GM21526 (cell line): Measurements from ENCODE around the gene TBC1D13.
"Not testable (repeated sequence)": the region's sequence is repeated elsewhere in the genome, so short reads cannot be mapped to it uniquely, and the experiment has no call there.

Experiments used
- ATAC-seq: cut with Tn5 transposase; IDR thresholded peaks from one replicate; pipeline ENCODE4 v1.9.1; 2021; ENCODE audit warnings: moderate library complexity; ENCODE audit not compliant: unreplicated experiment, low FRiP score

TBC1D13 gene

DNA sequence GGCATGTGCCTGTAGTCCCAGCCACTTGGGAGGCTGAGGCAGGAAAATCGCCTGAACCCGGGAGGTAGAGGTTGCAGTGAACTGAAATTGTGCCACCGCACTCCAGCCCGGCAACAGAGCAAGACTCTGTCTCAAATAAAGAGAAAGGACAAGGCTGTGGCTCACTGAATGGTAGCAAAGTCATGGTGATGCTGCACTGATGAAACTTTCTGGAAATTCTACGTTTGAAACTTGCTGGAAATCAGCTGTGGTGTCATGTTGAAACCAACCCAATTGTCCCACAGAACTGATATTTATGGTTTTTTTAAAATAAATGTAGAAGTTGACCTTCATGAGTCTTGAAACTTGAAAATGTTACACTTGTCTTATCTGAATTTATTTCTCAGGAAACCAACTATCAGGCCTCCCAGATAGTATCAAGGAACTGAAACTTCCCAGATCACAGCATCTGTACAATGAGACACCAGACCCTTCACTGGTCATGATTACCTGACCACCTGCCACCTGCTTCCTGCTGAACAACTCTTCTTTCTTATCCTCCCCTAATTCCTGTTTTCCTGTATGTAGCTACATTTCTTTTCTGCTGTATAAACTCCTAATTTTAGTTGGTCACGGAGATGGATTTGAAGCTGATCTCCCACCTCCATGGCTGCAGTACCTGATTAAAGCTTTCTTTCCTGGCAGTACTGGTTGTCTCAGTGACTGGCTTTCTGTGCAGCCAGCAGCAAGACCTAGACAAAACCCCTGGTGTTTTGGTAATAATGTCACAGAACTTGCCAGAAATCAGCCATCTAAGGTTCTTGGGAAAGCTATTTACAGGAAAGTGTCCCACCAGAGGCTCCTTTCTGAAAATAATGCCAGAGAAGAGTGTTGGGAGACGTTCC is 5.6 kb upstream of the TBC1D13 start:
- ATAC-seq, result no peak

DNA sequence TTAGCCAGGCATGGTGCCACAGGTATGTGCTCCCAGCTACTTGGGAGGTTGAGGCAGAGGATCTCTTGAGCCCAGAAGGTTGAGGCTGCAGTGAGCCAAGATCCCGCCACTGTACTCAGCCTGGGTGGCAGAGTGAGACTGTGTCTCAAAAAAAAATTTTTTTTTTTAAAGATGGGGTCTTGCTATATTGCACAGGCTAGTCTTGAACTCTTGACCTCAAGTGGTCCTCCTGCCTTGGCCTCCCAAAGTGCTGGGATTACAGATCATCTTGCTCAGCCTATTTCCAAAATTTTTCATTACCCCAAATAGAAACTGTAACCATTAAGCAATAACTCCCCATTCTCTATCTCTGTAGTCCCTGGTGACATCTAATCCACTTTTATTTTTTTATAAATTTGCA is 4.4 kb upstream of the TBC1D13 start:
- no peak for ATAC-seq

GRCh38 chr9:128785427-128785826 is 1.6 kb upstream of the TBC1D13 start:
- no peak for ATAC-seq

DNA sequence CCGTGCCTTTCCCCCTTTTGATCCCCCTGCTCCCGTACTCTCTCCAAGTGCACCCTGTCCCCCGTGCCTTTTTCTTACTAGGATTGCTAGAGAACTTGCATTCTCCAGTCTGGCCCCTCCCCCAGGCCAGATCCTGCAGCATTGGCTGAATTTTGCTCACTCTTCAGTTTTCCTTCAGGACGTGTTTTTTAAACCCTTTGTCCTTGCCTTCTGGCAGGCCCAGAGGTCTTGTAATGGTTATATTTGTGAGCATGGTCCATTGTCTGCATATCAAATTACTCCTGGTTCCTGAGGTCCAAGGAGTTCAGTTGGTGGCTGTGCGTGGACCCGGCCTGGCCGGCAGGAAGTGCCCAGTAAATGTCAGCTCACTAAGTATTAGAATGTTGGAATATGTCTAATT is 606 bp downstream of the TBC1D13 start:
- no peak for ATAC-seq

DNA sequence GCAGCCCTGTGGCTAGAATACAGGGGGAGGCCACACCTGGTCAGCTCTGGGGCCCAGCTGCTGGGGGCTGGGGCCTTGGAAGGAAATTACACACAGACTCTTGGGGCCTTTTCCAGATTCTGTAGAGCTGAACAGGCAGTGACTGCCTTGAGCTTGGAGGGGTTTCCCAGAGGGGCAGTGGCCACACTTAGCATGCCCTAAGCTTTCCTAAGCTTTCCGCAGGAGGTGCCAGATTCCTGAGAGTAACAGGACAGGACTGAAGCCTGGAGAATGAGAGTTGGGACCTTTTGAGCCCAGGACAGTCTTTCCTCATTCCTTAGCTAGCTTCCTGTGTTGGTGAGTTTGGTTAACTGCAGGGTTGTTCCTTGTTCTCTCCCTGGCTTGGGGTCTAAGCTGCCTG is 1.4 kb downstream of the TBC1D13 start:
- ATAC-seq, result no peak

DNA sequence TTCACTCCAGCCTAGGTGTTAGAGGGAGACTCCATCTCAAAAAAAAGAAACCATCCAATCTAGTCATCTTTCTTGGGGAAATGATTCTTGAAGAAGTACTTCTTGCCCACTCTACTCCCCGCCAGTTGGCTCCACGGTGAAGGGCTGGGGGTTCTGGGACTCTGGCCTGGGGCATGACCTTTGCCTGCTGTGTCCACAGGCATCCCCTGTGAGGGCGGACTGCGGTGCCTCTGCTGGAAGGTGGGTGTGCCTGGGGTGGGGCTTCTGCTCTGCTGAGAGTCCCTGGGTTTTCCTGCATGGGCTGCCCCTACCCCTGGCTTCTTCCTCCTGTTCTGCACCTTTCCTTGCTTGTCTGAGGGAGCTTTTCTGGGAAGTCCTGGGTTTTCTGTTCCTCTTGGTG is 3.5 kb downstream of the TBC1D13 start:
- ATAC-seq, result no peak

DNA sequence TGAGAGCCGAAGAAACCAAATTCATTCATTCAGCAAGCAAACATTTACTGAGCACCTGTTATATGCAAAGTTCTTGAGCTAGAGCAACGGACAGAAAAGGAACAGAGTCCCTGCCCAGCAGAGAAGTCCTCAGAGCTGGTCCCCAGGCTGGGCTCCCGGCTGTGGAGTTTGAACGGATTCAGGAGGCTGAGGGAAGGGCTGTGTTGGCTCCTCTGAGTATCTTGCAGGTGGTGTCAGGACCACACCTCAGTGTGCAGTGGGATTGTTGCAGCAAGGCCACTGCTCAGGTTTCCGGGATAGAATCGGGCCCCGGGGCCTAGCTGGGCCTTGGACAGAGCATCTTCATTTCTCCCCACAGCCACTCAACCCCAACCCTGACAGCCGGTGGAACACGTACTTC is 5.1 kb downstream of the TBC1D13 start:
- no peak for ATAC-seq

DNA sequence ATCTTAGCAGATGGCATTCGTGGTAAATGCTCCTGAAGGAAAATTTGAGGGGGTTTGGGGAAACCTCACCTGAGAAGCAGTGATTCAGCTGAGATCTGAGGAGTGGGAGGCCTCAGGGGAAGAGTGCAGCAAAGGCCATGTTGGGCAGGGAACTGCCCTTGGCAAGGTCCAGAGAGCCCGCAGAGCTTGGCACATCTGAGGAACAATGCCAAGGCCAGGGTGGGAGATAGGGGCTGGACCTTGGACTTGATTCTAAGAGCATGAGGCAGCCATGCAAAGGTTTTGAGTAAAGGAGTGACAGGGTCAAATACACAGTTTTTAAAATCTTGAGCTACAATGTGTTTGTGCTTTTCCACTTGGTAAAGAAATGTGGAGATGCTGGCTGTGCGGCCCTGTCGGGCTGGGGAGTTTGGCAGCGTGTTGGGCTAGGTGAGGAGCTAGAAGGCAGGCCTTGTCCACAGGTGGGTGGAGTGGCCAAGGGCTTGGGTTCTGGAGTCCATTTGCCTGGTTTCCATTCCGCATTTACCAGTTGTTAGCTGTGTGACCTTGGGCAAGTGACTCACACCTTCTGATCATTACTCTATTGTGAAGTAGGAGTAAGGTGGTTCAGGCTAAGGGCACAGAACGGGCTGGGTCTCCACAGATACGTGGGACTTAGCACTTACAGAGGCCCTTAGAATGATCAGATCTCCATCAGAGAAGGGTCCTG is 6.1 kb downstream of the TBC1D13 start:
- ATAC-seq, result no peak

GRCh38 chr9:128794961-128795360 is 7.9 kb downstream of the TBC1D13 start:
- not testable (repeated sequence) for ATAC-seq

- ATAC-seq, result no peak
Measured at GRCh38 chr9:128798896-128799295, 11.8 kb downstream of the TBC1D13 start.

DNA sequence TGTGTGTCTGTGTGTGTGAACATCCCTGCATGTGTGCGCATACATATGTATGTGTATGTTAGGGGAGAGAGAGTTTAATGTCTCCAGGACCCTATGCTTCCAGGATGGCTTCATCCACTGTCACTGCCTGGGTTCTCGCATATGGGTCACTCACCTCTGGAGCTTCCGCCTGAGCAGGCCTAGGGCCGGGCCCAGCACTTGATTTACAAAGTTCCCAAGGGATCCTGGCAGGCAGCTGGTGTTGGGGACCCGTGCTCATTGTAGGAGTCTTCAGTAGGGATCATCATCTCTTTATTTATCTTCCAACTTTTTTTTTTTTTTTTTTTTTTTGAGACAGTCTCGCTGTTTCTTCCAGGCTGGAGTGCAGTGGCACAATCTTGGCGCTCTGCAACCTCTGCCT is 13.0 kb downstream of the TBC1D13 start:
- no peak for ATAC-seq

DNA sequence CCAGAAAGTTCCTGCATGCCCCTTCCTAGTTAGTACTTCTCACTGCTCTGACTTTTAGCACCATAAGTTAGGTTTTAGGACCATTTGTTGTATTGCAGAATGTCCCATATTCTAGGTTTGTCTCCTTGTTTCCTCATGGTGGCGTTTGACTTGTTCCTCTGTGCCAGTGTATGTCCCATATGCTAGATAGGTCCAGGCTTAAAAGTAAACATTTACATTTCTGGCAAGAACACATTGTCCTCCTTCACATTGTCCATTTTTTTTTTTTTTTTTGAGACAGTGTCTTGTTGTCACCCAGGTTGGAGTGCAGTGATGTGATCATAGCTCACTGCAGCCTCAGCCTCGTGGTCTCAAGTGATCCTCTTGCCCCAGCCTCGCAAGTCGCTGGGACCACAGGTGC is 15.4 kb downstream of the TBC1D13 start:
- ATAC-seq, result no peak

- no peak for ATAC-seq
Measured at GRCh38 chr9:128805661-128806060, 18.6 kb downstream of the TBC1D13 start.

- ATAC-seq, result no peak
Measured at GRCh38 chr9:128807827-128808226, 20.8 kb downstream of the TBC1D13 start.

DNA sequence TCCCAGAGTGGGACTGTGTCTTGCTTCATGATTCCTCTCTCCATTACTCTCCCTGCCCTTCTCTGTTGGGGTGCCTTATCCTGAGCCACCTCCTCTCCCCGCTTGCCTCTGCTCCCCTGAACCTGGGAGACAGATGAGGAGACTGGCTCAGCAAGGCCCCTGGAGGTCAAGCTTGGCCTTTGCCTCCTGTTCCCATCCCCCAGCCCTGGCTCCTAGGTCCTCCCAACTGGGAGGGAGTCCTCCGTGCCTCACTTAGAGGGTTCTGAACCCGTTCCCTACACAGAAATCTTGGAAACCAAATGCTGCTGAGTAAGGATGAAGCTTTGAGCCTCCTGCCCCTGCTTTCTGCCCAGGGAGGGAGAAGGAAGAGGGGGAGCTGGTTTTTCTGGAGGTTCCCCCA is 21.5 kb downstream of the TBC1D13 start:
- no peak for ATAC-seq

- no peak for ATAC-seq
Measured at GRCh38 chr9:128809036-128809599, 22.1 kb downstream of the TBC1D13 start.

DNA sequence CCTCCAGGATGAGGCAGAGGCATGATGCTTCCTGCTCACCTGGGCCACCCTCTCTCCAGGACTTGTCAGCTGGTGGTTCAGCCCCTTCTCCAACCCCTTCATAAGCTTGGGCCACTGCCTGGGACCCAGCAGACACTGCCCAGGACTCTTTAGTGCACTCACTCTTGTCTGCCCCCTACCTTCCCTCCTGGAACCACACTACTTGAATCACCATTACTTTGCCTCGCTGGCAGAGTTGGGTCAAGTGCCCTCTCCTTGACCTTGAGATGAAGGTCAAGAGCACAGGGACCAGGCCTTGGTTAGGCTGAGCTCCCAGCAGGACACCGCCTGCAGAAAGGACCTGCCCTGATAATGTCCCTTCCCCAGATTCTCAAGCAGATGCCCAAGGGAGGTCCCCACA is 22.8 kb downstream of the TBC1D13 start:
- ATAC-seq, result no peak

DNA sequence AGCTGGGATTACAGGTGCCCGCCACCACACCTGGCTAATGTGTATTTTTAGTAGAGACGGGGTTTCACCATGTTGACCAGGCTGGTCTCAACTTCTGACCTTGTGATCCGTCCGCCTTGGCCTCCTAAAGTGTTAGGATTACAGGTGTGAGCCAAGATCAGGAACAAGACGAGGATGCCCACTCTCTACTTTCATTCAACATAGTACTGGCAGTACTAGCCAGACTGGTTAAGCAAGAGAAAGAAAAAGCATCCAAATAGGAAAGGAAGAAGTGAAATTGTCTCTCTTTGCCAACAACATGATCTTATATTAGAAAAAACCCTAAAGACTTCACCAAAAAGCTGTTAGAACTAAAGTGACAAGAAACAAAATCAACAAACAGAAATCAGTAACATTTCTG is 23.8 kb downstream of the TBC1D13 start:
- no peak for ATAC-seq

- ATAC-seq, result peak; percentile 85
Measured at GRCh38 chr9:128818099-128818838, 31.2 kb downstream of the TBC1D13 start, which contains the start of gene ENDOG. Gene ENDOG, plus strand, starts transcription at chr9:128818500. Its CDS starts 185 bp downstream, at chr9:128818685.

- ATAC-seq, result peak; percentile 30
Measured at GRCh38 chr9:128818839-128819715, 32.0 kb downstream of the TBC1D13 start.
